ENCODE results near the gene IRF2. TPM values are rescaled to one million over a fixed set of nuclear protein-coding genes. Genes with fewer than 3 reads are reported as not detected.

The IRF2 gene
- 6.9 to 10.6 TPM (median 9.2 TPM) in 5 replicates for total RNA-seq (2022; extraction: Qiagen RNA extraction)

DNA sequence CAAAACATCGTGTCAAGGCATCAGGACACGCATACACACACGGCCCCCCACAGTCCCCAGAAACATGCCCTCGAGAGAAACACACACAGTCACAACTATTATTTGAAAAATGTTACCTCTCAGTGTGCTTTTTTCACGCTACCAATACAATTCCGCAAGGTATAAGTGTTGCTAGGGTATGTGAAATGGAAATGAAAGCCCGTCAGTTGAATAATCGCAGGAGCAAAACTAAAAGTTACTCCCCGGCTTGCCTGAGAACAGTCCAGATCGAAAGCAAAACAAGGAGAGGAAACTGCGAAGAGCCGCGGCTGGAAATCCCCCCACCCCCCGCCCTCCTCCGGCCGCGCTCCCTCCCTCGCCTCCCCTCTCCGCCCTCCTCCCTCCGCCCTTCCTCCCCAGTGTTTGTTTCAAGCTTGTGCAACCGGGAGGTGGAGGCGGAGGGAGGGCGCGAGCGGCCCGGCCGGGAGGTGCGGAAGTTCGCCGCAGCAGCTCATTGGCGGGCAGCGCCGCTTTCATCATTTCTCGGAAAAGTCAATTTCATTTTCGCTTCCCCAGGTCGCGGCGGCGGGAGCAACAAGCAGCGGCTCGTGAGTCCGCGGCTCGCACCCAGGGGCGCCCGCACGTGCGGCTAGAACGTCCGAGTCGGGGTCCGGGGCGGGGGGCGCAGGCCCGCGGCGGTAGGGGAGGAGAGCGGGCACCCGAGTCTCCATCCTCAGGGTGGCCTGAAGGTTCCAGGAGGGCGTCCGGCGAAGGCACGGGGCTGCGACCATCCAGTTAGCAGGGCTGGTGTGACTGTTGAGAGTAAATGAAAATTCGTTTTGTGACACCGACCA lies at the start of gene IRF2:
Gene IRF2 (minus strand): TSS at position 288 of the 833 bp plus-strand sequence. CDS start 45,486 bp downstream, outside the sequence.

Other genes starting within 250 kb of the IRF2 start
- gene CASP3, start 174.9 kb upstream of the IRF2 start, total RNA-seq (2022; extraction: Qiagen RNA extraction), result 20.6 to 28.3 TPM (median 21.7 TPM) in 5 replicates
- 5.3 to 7.6 TPM (median 7.0 TPM) in 5 replicates for gene PRIMPOL, start 175.2 kb upstream of the IRF2 start, total RNA-seq (2022; extraction: Qiagen RNA extraction)

Measured in A549 treated with Hydrocortisone at 1 μM for 4 hours (cell line).